Activated CD4-positive, alpha-beta T cell treated with anti-CD3 and anti-CD28 coated beads for 36 hours (primary cell): ENCODE results near the gene MFRP. TPM values are rescaled to one million over a fixed set of nuclear protein-coding genes. Genes with fewer than 3 reads are reported as not detected.

ENCODE experiments used
- ATAC-seq: fragments of 200-7000 bp; cut with Tn5 transposase; one replicate; pipeline ENCODE4 v1.10.0; 2021; ENCODE audit warnings: mild to moderate bottlenecking, moderate library complexity
- CTCF ChIA-PET: fragments of 350-600 bp; sonication (Branson Sonifier 250); formaldehyde crosslinking; loops from one replicate; lab custom pipeline; 2021; ENCODE audit warnings: antibody characterized with exemption; lab: Charles Lee
- POLR2A ChIA-PET: fragments of 350-600 bp; sonication (Branson Sonifier 250); formaldehyde crosslinking; loops from one replicate; lab custom pipeline; 2021; ENCODE audit warnings: antibody characterized with exemption, inconsistent platforms; lab: Charles Lee
- DNase-seq: peaks from one replicate; pipeline ENCODE4 v3.0.0-alpha.2; 2020
- H3K27ac Mint-ChIP-seq: one replicate; pipeline ENCODE4 v1.8.0; 2021; ENCODE audit warnings: mixed read lengths
- H3K27me3 Mint-ChIP-seq: one replicate; pipeline ENCODE4 v1.8.0; 2021; ENCODE audit warnings: mixed read lengths
- H3K36me3 Mint-ChIP-seq: one replicate; pipeline ENCODE4 v1.8.0; 2021; ENCODE audit warnings: low read depth, mixed read lengths
- H3K4me1 Mint-ChIP-seq: one replicate; pipeline ENCODE4 v1.8.0; 2021; ENCODE audit warnings: mixed read lengths
- H3K4me3 Mint-ChIP-seq: one replicate; pipeline ENCODE4 v1.8.0; 2021; ENCODE audit warnings: mild to moderate bottlenecking, moderate library complexity, mixed read lengths
- H3K9me3 Mint-ChIP-seq: one replicate; pipeline ENCODE4 v1.8.0; 2021; ENCODE audit warnings: low read depth, mixed read lengths
- intact Hi-C, 2 experiments: fragments of 100-400 bp; cut with DNase I in 1 of 2; cut with micrococcal nuclease in 1 of 2; formaldehyde crosslinking; loops; one replicate each; pipeline versions ENCODE4 v1.14.2 to v1.15.1; 2022 to 2024; cut with DNase I, micrococcal nuclease
- total RNA-seq, 2 experiments: library from RNA; stranded (reverse); gene quantifications; one replicate each; pipeline ENCODE4 v1.2.3, GENCODE V29; 2021

The MFRP gene
- total RNA-seq, 2 experiments from 2014 or later: not detected

GRCh38 chr11:119363851-119364590 lies 17.5 kb upstream of the MFRP start:
- peak overlapping the region; percentile 37 for H3K4me3 Mint-ChIP-seq
- CTCF ChIA-PET: interaction anchor here (0.8 to 1.6 kb wide), 5 partner anchors 11 to 117 kb away, joined by 3 to 12 read pairs (median 7); no protein-coding TSS in a partner anchor
- DNase-seq (peak; percentile 74), ATAC-seq (peak; percentile 49)
- H3K9me3 Mint-ChIP-seq: no peaks in the 10 kb centered on the region
- POLR2A ChIA-PET: no interaction called here
- peaks cover 38% of the 10 kb centered on the region for H3K27me3 Mint-ChIP-seq
- no peaks in the 10 kb centered on the region for H3K36me3 Mint-ChIP-seq
- intact Hi-C loops: no loop called here
- peaks cover 26% of the 10 kb centered on the region for H3K4me1 Mint-ChIP-seq
- no peak overlapping the region for H3K27ac Mint-ChIP-seq

DNA sequence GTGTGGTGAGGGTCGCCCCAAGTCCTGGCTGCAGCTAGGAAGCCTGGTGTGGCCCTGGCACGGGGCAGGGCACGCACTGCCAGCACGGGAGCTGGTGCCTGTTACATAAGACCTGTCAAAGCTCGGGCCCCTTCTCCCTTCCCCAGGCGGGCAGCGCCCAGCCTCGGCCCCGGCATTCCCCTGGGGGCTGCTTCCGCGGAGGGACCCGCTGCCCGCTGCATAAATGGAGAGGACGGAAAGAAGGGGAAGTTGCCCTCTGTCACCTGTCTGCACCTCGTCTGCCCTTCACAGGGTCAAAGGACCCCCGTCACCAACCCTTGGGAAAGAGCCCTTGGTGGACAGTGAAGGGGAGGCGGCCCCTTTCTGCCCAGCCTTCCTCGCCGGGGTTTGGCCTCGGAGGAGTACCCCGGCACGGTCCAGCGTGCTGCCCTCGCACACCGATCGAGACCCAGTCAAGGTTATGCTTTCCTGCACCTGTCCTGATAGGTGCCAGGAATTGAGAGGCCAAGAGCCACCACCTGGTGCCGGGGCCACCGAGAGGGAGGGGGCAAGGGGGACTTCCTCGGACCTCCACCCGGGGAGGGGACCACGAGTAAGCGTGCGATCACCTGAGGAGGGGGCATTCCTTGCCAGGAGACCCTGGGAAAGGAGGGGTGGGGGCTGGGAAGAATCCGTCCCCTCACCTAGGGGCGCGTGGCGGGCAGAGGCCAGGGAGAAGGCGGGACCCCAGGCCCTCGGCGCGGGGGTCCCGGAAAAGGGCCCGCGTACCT lies 16.8 kb upstream of the MFRP start:
- no peak for ATAC-seq
- no peak for DNase-seq
- intact Hi-C loops: no loop called here
- no peak overlapping the region for H3K27ac Mint-ChIP-seq
- H3K4me3 Mint-ChIP-seq: no peak overlapping the region
- no peaks in the 10 kb centered on the region for H3K9me3 Mint-ChIP-seq
- POLR2A ChIA-PET: no interaction called here
- H3K36me3 Mint-ChIP-seq: no peaks in the 10 kb centered on the region
- H3K27me3 Mint-ChIP-seq: peaks cover 36% of the 10 kb centered on the region
- H3K4me1 Mint-ChIP-seq: peaks cover 26% of the 10 kb centered on the region
- CTCF ChIA-PET: interaction anchor here (0.8 to 2.9 kb wide), 6 partner anchors 10 to 73 kb away, joined by 3 to 15 read pairs (median 6); no protein-coding TSS in a partner anchor

- POLR2A ChIA-PET: no interaction called here
- no peaks in the 10 kb centered on the region for H3K36me3 Mint-ChIP-seq
- no peak overlapping the region for H3K27ac Mint-ChIP-seq
- CTCF ChIA-PET: interaction anchor here (0.7 to 2.9 kb wide), 10 partner anchors 8 to 74 kb away, joined by 3 to 15 read pairs (median 6); no protein-coding TSS in a partner anchor
- peaks cover 38% of the 10 kb centered on the region for H3K27me3 Mint-ChIP-seq
- no peaks in the 10 kb centered on the region for H3K9me3 Mint-ChIP-seq
- DNase-seq (no peak), ATAC-seq (no peak)
- intact Hi-C loops: no loop called here
- H3K4me1 Mint-ChIP-seq: peaks cover 26% of the 10 kb centered on the region
- no peak overlapping the region for H3K4me3 Mint-ChIP-seq
Measured at GRCh38 chr11:119362741-119363080, 16.2 kb upstream of the MFRP start.

DNA sequence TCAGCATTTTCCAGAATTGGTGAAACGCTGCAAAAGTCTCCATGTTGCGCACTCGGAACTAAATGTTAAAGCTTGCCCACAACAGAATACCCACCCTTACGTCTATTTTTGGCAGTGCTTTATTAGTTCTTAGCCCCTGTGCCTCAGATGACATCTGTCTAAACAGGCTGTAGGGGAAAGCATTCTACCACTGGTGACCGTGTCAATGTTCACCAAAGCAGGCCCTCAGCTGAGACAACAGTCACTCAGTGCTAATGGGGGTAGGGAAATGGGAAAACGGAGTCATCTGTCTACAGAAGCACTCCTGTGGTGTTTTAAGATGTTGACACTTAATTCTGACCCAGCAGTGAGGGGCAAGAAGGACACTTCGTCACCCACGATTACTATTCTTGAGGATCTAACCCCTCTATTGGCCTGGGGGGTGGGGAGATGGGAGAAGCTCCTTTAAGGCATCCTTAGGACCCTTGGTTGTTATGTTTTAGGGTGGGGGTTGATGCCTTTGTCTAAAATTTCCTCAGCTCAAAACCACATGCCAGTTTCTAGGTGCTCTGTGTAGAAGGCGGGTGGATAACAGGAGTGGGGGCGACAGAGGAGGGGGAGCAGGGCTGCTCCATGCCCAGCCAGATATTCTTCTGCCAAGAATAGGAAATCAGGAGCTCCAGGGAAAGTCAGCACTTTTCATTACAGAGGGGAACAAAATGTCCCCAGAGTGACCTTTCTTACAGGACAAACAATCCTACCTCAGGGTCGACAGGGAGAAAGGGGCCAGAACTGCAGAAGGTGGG lies 15.6 kb upstream of the MFRP start:
- H3K4me3 Mint-ChIP-seq: no peak overlapping the region
- ChIA-PET POLR2A (interaction anchor here (0.5 to 0.6 kb wide), 2 partner anchors 28 to 112 kb away, joined by 3 read pairs; partner anchors contain the start of gene RNF26), CTCF (interaction anchor here (0.6 to 2.9 kb wide), 17 partner anchors 8 to 367 kb away, joined by 3 to 21 read pairs (median 4); partner anchors contain the start of genes CBL, NECTIN1 and USP2)
- peaks cover 26% of the 10 kb centered on the region for H3K4me1 Mint-ChIP-seq
- DNase-seq (no peak), ATAC-seq (no peak)
- H3K27me3 Mint-ChIP-seq: peaks cover 40% of the 10 kb centered on the region
- intact Hi-C loops: loop anchor here in 1 of 2 experiments (1.0 kb wide), 1 partner anchor 19 kb away; the partner anchor contains the start of gene USP2
- no peaks in the 10 kb centered on the region for H3K36me3 Mint-ChIP-seq
- no peaks in the 10 kb centered on the region for H3K9me3 Mint-ChIP-seq
- H3K27ac Mint-ChIP-seq: no peak overlapping the region

- Mint-ChIP-seq H3K27me3 (peaks cover 35% of the 10 kb centered on the region), H3K4me1 (peaks cover 29% of the 10 kb centered on the region), H3K4me3 (no peak overlapping the region), H3K36me3 (no peaks in the 10 kb centered on the region), H3K9me3 (no peaks in the 10 kb centered on the region), H3K27ac (peak overlapping the region; percentile 13)
- ChIA-PET POLR2A (interaction anchor here (0.5 to 0.6 kb wide), 3 partner anchors 27 to 113 kb away, joined by 3 read pairs; partner anchors contain the start of gene RNF26), CTCF (interaction anchor here (1.0 to 2.9 kb wide), 11 partner anchors 9 to 121 kb away, joined by 3 to 21 read pairs (median 8); partner anchors contain the start of gene USP2)
- intact Hi-C loops: loop anchor here in 1 of 2 experiments (1.0 kb wide), 1 partner anchor 20 kb away; the partner anchor contains the start of gene USP2
- ATAC-seq (peak; percentile 94), DNase-seq (peak; percentile 87)
Measured at GRCh38 chr11:119361056-119361787, 14.7 kb upstream of the MFRP start.

- intact Hi-C loops: no loop called here
- ChIA-PET POLR2A (no interaction called here), CTCF (interaction anchor here (0.5 to 4.8 kb wide), 5 partner anchors 10 to 183 kb away, joined by 3 to 153 read pairs (median 13); partner anchors contain the start of gene USP2)
- Mint-ChIP-seq H3K4me3 (no peak overlapping the region), H3K4me1 (peaks cover 32% of the 10 kb centered on the region), H3K9me3 (no peaks in the 10 kb centered on the region), H3K36me3 (no peaks in the 10 kb centered on the region), H3K27me3 (peaks cover 32% of the 10 kb centered on the region), H3K27ac (peak overlapping the region; percentile 13)
- DNase-seq (no peak), ATAC-seq (no peak)
Measured at GRCh38 chr11:119359365-119360214, 13.1 kb upstream of the MFRP start.

DNA sequence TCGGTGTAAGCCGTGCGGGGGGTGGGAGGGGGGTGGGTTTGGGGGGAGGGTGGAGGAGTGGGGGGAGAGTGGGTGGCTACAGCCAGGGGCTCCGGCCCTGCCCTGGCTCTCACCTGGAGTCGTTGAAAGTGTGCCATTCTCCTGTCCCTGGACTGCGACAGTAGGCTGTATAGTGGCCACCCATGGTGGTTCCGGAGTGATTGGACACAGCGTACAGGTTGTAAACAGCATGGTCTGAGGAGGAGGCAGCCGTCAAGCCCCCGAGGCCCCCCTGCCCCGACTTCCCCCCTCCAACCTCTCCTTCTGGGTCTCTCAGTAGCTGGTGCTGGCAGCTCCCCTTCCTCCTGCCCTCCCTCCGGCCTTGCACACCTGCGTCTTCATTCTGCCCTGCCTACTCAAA lies 10.6 kb upstream of the MFRP start:
- DNase-seq: no peak
- H3K4me3 Mint-ChIP-seq: peak overlapping the region; percentile 34
- no peaks in the 10 kb centered on the region for H3K36me3 Mint-ChIP-seq
- ATAC-seq: no peak
- intact Hi-C loops: no loop called here
- ChIA-PET CTCF (interaction anchor here (0.7 to 4.8 kb wide), 26 partner anchors 8 to 291 kb away, joined by 3 to 153 read pairs (median 6); partner anchors contain the start of gene USP2), POLR2A (interaction anchor here (1.4 to 1.5 kb wide), 2 partner anchors 19 to 118 kb away, joined by 5 read pairs; no protein-coding TSS in a partner anchor)
- H3K4me1 Mint-ChIP-seq: peaks cover 22% of the 10 kb centered on the region
- H3K27me3 Mint-ChIP-seq: peaks cover 25% of the 10 kb centered on the region
- H3K27ac Mint-ChIP-seq: no peak overlapping the region
- no peaks in the 10 kb centered on the region for H3K9me3 Mint-ChIP-seq

DNA sequence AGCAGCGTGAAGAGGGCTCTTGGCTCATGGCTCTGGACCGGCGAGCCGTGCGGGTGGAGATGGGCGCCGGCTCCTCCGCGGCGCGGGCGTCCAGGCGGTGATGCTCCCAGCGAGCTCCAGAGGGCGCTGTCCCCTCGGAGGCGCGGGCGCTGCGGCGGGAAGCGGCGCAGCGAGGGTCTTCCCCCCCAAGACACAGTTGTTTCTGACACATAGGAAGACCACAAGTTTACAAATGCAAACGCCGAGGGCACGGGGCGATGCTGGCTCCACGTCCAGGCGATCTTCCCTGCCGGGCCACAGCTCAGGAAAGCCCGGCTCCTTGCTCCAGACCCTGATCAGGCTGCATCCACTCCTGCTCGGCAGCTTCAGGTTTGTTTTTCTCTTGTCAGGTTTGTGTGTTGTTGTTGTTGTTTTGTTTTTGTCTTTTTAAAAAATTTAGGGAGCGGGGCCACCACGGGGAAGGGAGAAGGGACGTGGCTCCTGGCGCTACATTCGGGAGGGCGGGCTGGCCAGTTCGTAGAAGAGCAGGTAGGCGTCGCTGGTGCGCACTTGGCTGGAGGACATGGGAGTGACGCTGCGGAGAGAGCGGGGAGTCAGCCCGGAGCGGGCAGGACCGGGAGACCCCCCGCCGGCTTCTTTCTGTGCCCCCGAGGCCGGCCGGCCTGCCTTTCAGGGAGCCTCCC lies 10.0 kb upstream of the MFRP start:
- Mint-ChIP-seq H3K9me3 (no peaks in the 10 kb centered on the region), H3K27me3 (peaks cover 29% of the 10 kb centered on the region), H3K4me3 (peak overlapping the region; percentile 70), H3K4me1 (peaks cover 17% of the 10 kb centered on the region), H3K36me3 (no peaks in the 10 kb centered on the region), H3K27ac (peak overlapping the region; percentile 70)
- intact Hi-C loops: loop anchor here (1.0 kb wide), 4 partner anchors 18 to 118 kb away; partner anchors contain the start of genes RNF26 (in 1 of the 2) and USP2 (in 1 of the 2)
- ChIA-PET CTCF (interaction anchor here (0.6 to 4.8 kb wide), 40 partner anchors 9 to 291 kb away, joined by 3 to 153 read pairs (median 4); partner anchors contain the start of genes C1QTNF5, HMBS and USP2), POLR2A (interaction anchor here (1.4 to 1.5 kb wide), 2 partner anchors 18 to 118 kb away, joined by 5 read pairs; no protein-coding TSS in a partner anchor)
- peak; percentile 89 for DNase-seq
- ATAC-seq: peak; percentile 80
